ENCODE results near the gene PLD3.
"Not testable (repeated sequence)": the region's sequence is repeated elsewhere in the genome, so short reads cannot be mapped to it uniquely, and the experiment has no call there.

PLD3 gene

DNA sequence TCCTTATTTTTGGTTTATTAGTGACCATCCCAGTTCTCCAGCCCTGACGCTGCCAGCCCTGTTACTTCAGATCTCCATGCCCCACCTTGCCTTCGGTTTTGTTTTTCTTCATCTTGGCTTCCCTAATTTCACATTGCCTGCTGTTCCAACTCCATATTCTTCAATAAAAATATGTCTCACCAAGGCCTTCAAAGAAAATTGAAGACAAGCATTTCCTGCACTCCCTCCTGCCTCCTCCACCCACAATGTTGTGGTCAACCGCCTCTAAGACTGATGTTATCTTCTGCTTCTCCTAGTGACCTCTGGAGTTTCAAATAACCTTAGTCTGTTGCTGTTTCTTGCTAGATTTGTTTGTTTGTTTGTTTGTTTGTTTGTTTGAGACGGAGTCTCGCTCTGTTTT lies 14.6 kb downstream of the PLD3 start:
- DNase-seq (ENCODE audit: low read depth), result peak; percentile 60
- TF ChIP-seq CTCF (conservative IDR thresholded peaks at IDR 0.05; ENCODE audit: low read depth, low read length), result no peak
- no peak overlapping the region for H3K4me3 ChIP-seq (ENCODE audit: low read depth, low read length)

GRCh38 chr19:40365010-40365409 lies 16.5 kb downstream of the PLD3 start:
- DNase-seq (ENCODE audit: low read depth), result no peak
- peak overlapping the region; percentile 66 for H3K4me3 ChIP-seq (ENCODE audit: low read depth, low read length)
- no peak for TF ChIP-seq CTCF (conservative IDR thresholded peaks at IDR 0.05; ENCODE audit: low read depth, low read length)

- peak; percentile 85 for DNase-seq (ENCODE audit: low read depth)
- no peak for TF ChIP-seq CTCF (conservative IDR thresholded peaks at IDR 0.05; ENCODE audit: low read depth, low read length)
- H3K4me3 ChIP-seq (ENCODE audit: low read depth, low read length), result peak overlapping the region; percentile 66
Observed at GRCh38 chr19:40365613-40366401, 17.3 kb downstream of the PLD3 start.

DNA sequence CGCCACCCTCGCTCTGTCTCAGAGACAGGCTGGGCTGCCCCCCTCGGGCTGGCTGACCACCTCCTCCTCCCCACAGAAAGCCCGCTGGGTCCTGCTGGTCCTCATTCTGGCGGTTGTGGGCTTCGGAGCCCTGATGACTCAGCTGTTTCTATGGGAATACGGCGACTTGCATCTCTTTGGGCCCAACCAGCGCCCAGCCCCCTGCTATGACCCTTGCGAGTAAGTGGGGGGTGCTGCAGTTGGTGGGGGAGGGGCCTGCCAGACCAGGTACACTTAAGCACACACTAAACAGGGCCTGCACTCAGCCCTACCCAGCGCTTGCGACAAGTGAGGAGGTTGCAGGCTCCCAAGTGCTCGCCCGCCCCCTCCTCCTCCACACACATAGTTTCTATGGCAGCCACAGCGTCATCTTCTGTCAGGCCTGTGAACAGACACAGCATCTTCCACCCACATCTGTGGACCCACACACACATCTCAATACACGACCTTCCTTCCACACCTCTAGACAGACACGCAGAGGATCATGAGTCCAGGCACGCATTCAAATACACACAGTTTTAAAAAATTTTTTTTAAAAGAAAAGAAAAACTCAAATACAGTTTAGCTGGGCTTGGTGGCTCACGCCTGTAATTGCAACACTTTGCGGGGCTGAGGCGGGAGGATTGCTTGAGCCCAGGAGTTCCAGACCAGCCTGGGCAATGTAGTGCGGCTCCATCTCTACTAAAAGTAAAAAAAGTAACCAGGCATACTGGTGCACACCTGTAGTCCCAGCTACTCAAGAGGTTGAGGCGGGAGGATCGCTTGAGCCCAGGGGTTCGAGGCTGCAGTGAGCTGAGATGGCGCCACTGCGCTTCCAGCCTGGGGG lies 18.4 kb downstream of the PLD3 start:
- DNase-seq (ENCODE audit: low read depth), result peak; percentile 34
- TF ChIP-seq CTCF (conservative IDR thresholded peaks at IDR 0.05; ENCODE audit: low read depth, low read length), result no peak
- H3K4me3 ChIP-seq (ENCODE audit: low read depth, low read length), result peak overlapping the region; percentile 66

- no peak overlapping the region for H3K4me3 ChIP-seq (ENCODE audit: low read depth, low read length)
- no peak for TF ChIP-seq CTCF (conservative IDR thresholded peaks at IDR 0.05; ENCODE audit: low read depth, low read length)
- DNase-seq (ENCODE audit: low read depth), result no peak
Observed at GRCh38 chr19:40367577-40368434, 19.3 kb downstream of the PLD3 start.

GRCh38 chr19:40369797-40370196 lies 21.3 kb downstream of the PLD3 start:
- no peak overlapping the region for H3K4me3 ChIP-seq (ENCODE audit: low read depth, low read length)
- no peak for TF ChIP-seq CTCF (conservative IDR thresholded peaks at IDR 0.05; ENCODE audit: low read depth, low read length)
- no peak for DNase-seq (ENCODE audit: low read depth)

GRCh38 chr19:40370253-40370652 lies 21.8 kb downstream of the PLD3 start:
- H3K4me3 ChIP-seq (ENCODE audit: low read depth, low read length); DNase-seq (ENCODE audit: low read depth): not testable (repeated sequence)
